Mesendoderm (in vitro differentiated cells): Measurements from ENCODE around the gene GOLGA2.

Experiments
- DNase-seq: peaks from one replicate; pipeline ENCODE4 v3.0.0; 2013
- H2AK5ac ChIP-seq: 2 replicates; pipeline ENCODE4 v1.6.1; 2013; ENCODE audit warnings: low read length, inconsistent platforms
- H2BK120ac ChIP-seq: 2 replicates; pipeline ENCODE4 v1.6.1; 2013; ENCODE audit warnings: low read depth, mild to moderate bottlenecking, low read length, moderate library complexity, mixed read lengths
- H2BK15ac ChIP-seq: replicated peaks from 2 replicates; pipeline ENCODE4 v1.6.1; 2013; ENCODE audit warnings: low read depth, mild to moderate bottlenecking, moderate library complexity
- H2BK5ac ChIP-seq: 2 replicates; pipeline ENCODE4 v1.6.1; 2013; ENCODE audit warnings: low read length, inconsistent platforms
- H3K18ac ChIP-seq: 2 replicates; pipeline ENCODE4 v1.6.1; 2013; ENCODE audit warnings: mild to moderate bottlenecking, low read length, mixed read lengths
- H3K23ac ChIP-seq: one replicate; pipeline ENCODE4 v1.6.1; 2013; ENCODE audit warnings: low read length
- H3K27ac ChIP-seq: 2 replicates; pipeline ENCODE4 v1.5.1; 2013; ENCODE audit warnings: low read depth, mild to moderate bottlenecking, inconsistent platforms, low read length, moderate library complexity
- H3K27me3 ChIP-seq: 2 replicates; pipeline ENCODE4 v1.6.1; 2013; ENCODE audit warnings: low read length, control low read depth, mild to moderate bottlenecking, inconsistent platforms; ENCODE audit not compliant: insufficient read depth, poor library complexity
- H3K36me3 ChIP-seq: 2 replicates; pipeline ENCODE4 v1.6.1; 2013; ENCODE audit warnings: low read length, inconsistent platforms; ENCODE audit not compliant: control insufficient read depth, insufficient read depth
- H3K4ac ChIP-seq: one replicate; pipeline ENCODE4 v1.6.1; 2013; ENCODE audit warnings: low read depth, mild to moderate bottlenecking, low read length, moderate library complexity
- H3K4me1 ChIP-seq: 2 replicates; pipeline ENCODE4 v1.6.1; 2013; ENCODE audit warnings: low read depth, low read length, inconsistent platforms; ENCODE audit not compliant: control insufficient read depth
- H3K4me2 ChIP-seq: 2 replicates; pipeline ENCODE4 v1.6.1; 2013; ENCODE audit warnings: low read length
- H3K4me3 ChIP-seq: 2 replicates; pipeline ENCODE4 v1.5.1; 2013; ENCODE audit warnings: mild to moderate bottlenecking, low read length
- H3K56ac ChIP-seq: one replicate; pipeline ENCODE4 v1.6.1; 2013; ENCODE audit warnings: low read length
- H3K79me1 ChIP-seq: 2 replicates; pipeline ENCODE4 v1.6.1; 2013; ENCODE audit warnings: low read length, inconsistent platforms
- H3K79me2 ChIP-seq: 2 replicates; pipeline ENCODE4 v1.6.1; 2013; ENCODE audit warnings: mild to moderate bottlenecking, low read length; ENCODE audit not compliant: control insufficient read depth, insufficient read depth
- H3K9ac ChIP-seq: 2 replicates; pipeline ENCODE4 v1.6.1; 2013; ENCODE audit warnings: low read length, inconsistent platforms
- H4K5ac ChIP-seq: one replicate; pipeline ENCODE4 v1.6.1; 2013; ENCODE audit warnings: low read length
- H4K8ac ChIP-seq: one replicate; pipeline ENCODE4 v1.6.1; 2013; ENCODE audit warnings: low read depth, mild to moderate bottlenecking, control low read depth, low read length, moderate library complexity
- WGBS: extraction: QIAGEN DNeasy Blood & Tissue Kit; methylation state at CpG from one replicate; pipeline ENCODE4 v1.1.7; 2013; ENCODE audit warnings: low lambda C conversion rate, missing lambda C conversion rate; ENCODE audit not compliant: insufficient coverage; ENCODE audit errors: extremely low coverage; 5-methylcytosine and 5-hydroxymethylcytosine counted together

GOLGA2 gene

GRCh38 chr9:128276574-128277270 lies 915 bp upstream of the GOLGA2 start:
- Histone ChIP-seq H4K5ac (peak overlapping the region; percentile 91), H3K23ac (peak overlapping the region; percentile 89), H3K79me1 (peaks cover 9% of the 10 kb centered on the region), H3K18ac (no peak overlapping the region), H2BK120ac (no peak overlapping the region), H2BK5ac (peak overlapping the region; percentile 63), H3K4ac (no peak overlapping the region), H2BK15ac (no peak overlapping the region), H3K9ac (peak overlapping the region; percentile 98), H3K4me2 (peak overlapping the region; percentile 99), H2AK5ac (peak overlapping the region; percentile 58), H3K27ac (peak overlapping the region; percentile 61), H3K36me3 (no peaks in the 10 kb centered on the region), H3K4me3 (peak overlapping the region; percentile 94), H3K79me2 (peaks cover 4% of the 10 kb centered on the region), H3K27me3 (no peaks in the 10 kb centered on the region), H3K4me1 (peaks cover 2% of the 10 kb centered on the region), H4K8ac (no peak overlapping the region), H3K56ac (peak overlapping the region; percentile 97)
- DNase-seq, result peak; percentile 86
- WGBS, result no CpG with 5 or more reads among the region's 23 CpGs

GRCh38 chr9:128276008-128276573 lies 284 bp upstream of the GOLGA2 start, which contains the start of gene SWI5:
TSS of gene SWI5 (plus strand) at chr9:128276276.
- Histone ChIP-seq H3K4me2 (peak within 1 kb of the TSS; percentile 99), H3K4me3 (peak within 1 kb of the TSS; percentile 94), H2BK15ac (no peak within 1 kb of the TSS), H3K23ac (peak within 1 kb of the TSS; percentile 89), H3K27me3 (no peaks in the 10 kb centered on the region), H4K5ac (peak within 1 kb of the TSS; percentile 91), H3K56ac (peak within 1 kb of the TSS; percentile 97), H3K36me3 (peaks cover 2% of the 10 kb centered on the region), H2BK120ac (no peak within 1 kb of the TSS), H3K9ac (peak within 1 kb of the TSS; percentile 98), H3K4me1 (peaks cover 2% of the 10 kb centered on the region), H3K18ac (peak within 1 kb of the TSS; percentile 89), H3K4ac (peak within 1 kb of the TSS; percentile 93), H3K27ac (peak within 1 kb of the TSS; percentile 79), H2BK5ac (peak within 1 kb of the TSS; percentile 65), H4K8ac (peak within 1 kb of the TSS; percentile 84), H2AK5ac (peak within 1 kb of the TSS; percentile 58), H3K79me2 (peaks cover 4% of the 10 kb centered on the region), H3K79me1 (peaks cover 9% of the 10 kb centered on the region)
- peak; percentile 99 for DNase-seq
- WGBS, result no CpG with 5 or more reads among the region's 38 CpGs

GRCh38 chr9:128274245-128274644 lies 1.6 kb downstream of the GOLGA2 start:
- H3K4me2 ChIP-seq, result no peak overlapping the region
- no peak overlapping the region for H2AK5ac ChIP-seq
- H3K27ac ChIP-seq, result no peak overlapping the region
- no CpG with 5 or more reads among the region's 8 CpGs for WGBS
- H3K9ac ChIP-seq, result no peak overlapping the region
- peaks cover 9% of the 10 kb centered on the region for H3K79me1 ChIP-seq
- no peak overlapping the region for H4K8ac ChIP-seq
- H2BK120ac ChIP-seq, result no peak overlapping the region
- peaks cover 2% of the 10 kb centered on the region for H3K36me3 ChIP-seq
- H3K4ac ChIP-seq, result no peak overlapping the region
- no peak overlapping the region for H3K18ac ChIP-seq
- H4K5ac ChIP-seq, result no peak overlapping the region
- H3K56ac ChIP-seq, result no peak overlapping the region
- H3K23ac ChIP-seq, result no peak overlapping the region
- H2BK5ac ChIP-seq, result no peak overlapping the region
- H3K27me3 ChIP-seq, result no peaks in the 10 kb centered on the region
- no peak overlapping the region for H2BK15ac ChIP-seq
- no peak for DNase-seq
- H3K4me1 ChIP-seq, result peaks cover 2% of the 10 kb centered on the region
- no peak overlapping the region for H3K4me3 ChIP-seq
- peaks cover 4% of the 10 kb centered on the region for H3K79me2 ChIP-seq

- Histone ChIP-seq H2BK15ac (no peak overlapping the region), H3K27me3 (no peaks in the 10 kb centered on the region), H3K23ac (no peak overlapping the region), H3K79me1 (peaks cover 5% of the 10 kb centered on the region), H2BK5ac (no peak overlapping the region), H3K4me1 (no peaks in the 10 kb centered on the region), H3K36me3 (peaks cover 5% of the 10 kb centered on the region), H2BK120ac (no peak overlapping the region), H3K4ac (no peak overlapping the region), H4K5ac (no peak overlapping the region), H3K79me2 (peaks cover 4% of the 10 kb centered on the region), H3K9ac (no peak overlapping the region), H4K8ac (no peak overlapping the region), H3K4me3 (no peak overlapping the region), H3K56ac (no peak overlapping the region), H3K4me2 (no peak overlapping the region), H3K27ac (no peak overlapping the region), H3K18ac (no peak overlapping the region), H2AK5ac (no peak overlapping the region)
- no peak for DNase-seq
- no CpG with 5 or more reads among the region's 5 CpGs for WGBS
Observed at GRCh38 chr9:128271512-128271911, 4.3 kb downstream of the GOLGA2 start.

DNA sequence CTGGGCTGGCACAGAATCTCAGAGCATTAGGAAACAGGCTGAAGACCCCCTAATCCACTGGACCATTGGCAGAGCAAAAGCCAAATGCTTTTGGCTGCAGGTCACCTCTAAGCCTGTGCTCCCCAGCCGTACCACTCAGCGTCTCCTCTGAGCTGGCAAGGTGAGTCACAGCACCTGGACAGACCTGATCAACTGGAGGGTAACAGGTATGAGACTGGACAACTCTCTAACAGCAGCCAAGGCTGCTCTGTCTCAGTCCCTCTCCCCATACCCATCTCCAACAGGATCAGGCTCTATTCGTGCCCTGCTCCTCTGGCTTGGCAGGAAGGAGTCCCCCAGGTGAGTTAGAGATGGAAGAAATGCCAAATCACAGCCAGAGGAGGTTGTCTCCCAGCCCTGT lies 4.7 kb downstream of the GOLGA2 start:
- Histone ChIP-seq H2BK5ac (no peak overlapping the region), H2BK15ac (no peak overlapping the region), H3K23ac (no peak overlapping the region), H4K8ac (no peak overlapping the region), H3K27me3 (no peaks in the 10 kb centered on the region), H3K18ac (no peak overlapping the region), H4K5ac (no peak overlapping the region), H3K79me2 (peaks cover 4% of the 10 kb centered on the region), H3K9ac (no peak overlapping the region), H3K4ac (no peak overlapping the region), H3K56ac (no peak overlapping the region), H3K4me2 (no peak overlapping the region), H2AK5ac (no peak overlapping the region), H3K4me3 (no peak overlapping the region), H3K27ac (no peak overlapping the region), H3K36me3 (peaks cover 5% of the 10 kb centered on the region), H3K4me1 (no peaks in the 10 kb centered on the region), H3K79me1 (peaks cover 5% of the 10 kb centered on the region), H2BK120ac (no peak overlapping the region)
- DNase-seq, result no peak
- no CpG with 5 or more reads among the region's 3 CpGs for WGBS
